DMS153 (cell line): Measurements from ENCODE around the gene RHOT2.
"Not testable (repeated sequence)": the region's sequence is repeated elsewhere in the genome, so short reads cannot be mapped to it uniquely, and the experiment has no call there.

Experiments
- DNase-seq: peaks from one replicate; lab custom pipeline; 2025; lab: John Stamatoyannopoulos, UW

RHOT2 gene

GRCh38 chr16:681746-682427 is 14.0 kb downstream of the RHOT2 start:
- no peak for DNase-seq

DNA sequence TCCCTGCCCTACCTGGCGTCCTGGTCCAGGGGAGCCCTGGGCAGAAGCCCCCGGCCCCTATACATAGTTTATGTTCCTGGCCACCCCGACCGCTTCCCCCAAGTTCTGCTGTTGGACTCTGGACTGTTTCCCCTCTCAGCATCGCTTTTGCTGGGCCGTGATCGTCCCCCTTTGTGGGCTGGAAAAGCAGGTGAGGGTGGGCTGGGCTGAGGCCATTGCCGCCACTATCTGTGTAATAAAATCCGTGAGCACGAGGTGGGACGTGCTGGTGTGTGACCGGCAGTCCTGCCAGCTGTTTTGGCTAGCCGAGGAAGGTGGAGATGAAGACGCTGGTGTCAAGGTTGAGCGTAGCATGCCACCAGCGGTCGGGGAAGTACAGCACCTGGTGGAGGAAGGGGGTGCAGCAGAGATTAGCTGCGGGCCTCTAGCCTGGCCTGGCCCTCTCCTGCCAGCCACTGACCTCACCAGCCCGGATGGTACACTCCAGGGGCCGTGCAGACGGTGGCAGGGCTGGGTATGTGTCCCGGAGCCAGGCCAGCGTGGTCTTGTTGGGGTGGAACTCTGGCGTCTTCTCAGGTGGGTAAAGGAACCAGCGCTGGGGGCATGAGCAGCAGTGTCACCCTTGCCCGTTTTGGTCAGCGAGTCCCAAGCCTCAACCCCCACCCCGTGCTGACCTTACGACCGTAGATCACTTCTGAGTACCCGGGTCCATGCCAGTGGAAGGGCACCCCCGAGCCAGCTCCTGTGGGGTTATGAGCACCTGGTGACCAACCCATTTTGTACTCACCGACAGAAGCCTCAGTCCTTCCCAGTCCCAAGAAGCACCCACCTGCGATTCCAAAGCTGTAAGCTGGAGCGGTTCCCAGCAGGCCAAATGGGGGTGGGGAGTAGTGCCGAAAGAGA is 14.8 kb downstream of the RHOT2 start:
- no peak for DNase-seq

DNA sequence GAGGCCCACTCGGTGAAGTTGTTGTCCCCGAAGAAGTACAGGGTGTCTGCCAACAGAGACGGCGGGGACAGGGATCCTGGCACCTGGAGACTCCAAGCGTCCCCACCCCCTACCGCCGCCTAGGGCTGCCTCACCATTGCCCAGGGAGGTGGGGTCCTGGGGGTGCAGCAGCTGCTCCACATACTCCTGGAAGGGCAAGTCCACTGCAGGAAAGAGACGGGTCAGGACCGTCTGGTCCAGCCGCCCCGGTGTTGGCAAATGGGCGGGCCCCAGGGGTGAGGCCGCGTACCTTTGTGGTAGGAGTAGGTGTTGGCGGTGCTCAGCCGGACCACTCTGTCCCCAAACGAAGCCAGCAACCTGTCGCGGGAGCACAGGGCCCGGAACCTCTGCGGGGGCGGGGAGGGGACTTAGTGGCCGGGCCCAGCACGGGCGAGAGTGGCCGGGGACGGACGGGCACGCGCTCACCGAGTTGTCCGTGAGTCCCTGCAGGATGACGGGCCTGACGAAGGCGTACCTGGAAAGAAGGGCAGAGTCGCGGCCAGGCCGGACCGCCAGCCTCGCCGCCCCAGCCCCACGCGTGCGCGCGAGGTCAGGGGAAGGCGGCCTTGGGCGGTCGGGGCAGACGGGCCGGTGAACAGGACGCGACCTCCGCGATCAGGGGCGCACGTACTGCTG is 15.6 kb downstream of the RHOT2 start:
- DNase-seq = no peak

GRCh38 chr16:684071-684794 is 16.3 kb downstream of the RHOT2 start, which contains the start of gene JMJD8:
TSS of gene JMJD8 (minus strand) at chr16:684334. CDS start at chr16:684319, 15 bp downstream.
- DNase-seq = peak; percentile 96

- peak; percentile 86 for DNase-seq
Measured at GRCh38 chr16:684961-685696, 17.2 kb downstream of the RHOT2 start.

GRCh38 chr16:685967-686366 is 18.0 kb downstream of the RHOT2 start:
- peak; percentile 49 for DNase-seq

GRCh38 chr16:686459-687260 is 18.7 kb downstream of the RHOT2 start:
- no peak for DNase-seq

DNA sequence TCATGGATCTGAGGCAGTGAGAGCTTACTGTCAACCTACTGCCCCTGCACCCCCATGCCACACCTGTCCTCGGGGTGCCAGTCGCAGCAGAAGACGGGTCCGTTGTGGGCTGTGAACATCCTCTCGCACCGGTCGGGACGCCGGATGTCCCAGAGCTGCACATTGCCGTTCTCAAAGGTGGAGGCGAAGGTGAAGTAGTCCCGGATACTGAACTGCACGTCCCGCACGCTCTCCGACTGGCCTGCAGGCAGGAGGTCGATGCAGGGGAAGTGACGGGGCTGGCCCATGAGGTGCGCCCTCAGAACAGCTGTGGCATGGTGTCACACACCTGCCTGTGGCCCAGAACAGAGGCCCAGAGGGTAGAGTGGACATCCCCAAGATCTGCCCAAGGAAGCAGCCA is 19.6 kb downstream of the RHOT2 start:
- no peak for DNase-seq

DNA sequence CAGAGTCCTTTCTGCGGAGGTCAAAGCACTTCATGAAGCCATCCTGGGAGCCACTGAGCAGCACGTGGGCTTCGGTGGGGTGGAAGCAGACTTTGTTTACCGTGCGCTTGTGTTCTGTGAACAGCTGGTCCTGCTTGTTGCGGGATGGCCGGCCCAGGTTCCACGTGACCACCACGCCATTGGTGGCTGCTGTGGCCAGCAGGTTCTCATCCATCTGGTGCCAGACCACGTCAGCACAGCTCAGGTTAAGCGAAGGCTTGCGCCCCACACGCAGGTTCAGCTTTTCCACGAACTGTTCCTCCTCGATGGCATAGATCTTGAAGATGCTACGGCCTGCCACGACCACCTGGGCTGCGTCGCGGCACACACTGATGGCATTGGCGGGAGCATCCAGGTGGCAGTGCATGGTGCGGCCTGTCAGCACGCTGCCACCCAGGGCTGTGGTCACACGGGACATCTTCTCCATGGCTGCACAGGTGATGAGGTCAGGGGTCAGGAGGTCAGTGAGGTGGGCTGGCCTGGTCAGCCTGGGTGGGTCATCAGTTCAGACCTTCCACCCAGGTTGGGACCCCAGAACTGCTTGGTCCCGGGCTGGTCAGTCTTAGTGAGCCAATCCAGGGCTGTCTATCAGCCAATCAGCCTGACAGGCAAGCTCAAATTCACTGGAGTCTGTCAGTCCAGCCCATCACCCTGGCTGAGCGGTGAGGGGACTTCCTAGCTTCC is 21.4 kb downstream of the RHOT2 start:
- DNase-seq = no peak

GRCh38 chr16:691242-691641 is 23.3 kb downstream of the RHOT2 start:
- not testable (repeated sequence) for DNase-seq

- DNase-seq = no peak
Measured at GRCh38 chr16:692356-693108, 24.6 kb downstream of the RHOT2 start.

GRCh38 chr16:693364-693763 is 25.4 kb downstream of the RHOT2 start:
- no peak for DNase-seq

GRCh38 chr16:693766-694165 is 25.8 kb downstream of the RHOT2 start:
- DNase-seq = no peak

DNA sequence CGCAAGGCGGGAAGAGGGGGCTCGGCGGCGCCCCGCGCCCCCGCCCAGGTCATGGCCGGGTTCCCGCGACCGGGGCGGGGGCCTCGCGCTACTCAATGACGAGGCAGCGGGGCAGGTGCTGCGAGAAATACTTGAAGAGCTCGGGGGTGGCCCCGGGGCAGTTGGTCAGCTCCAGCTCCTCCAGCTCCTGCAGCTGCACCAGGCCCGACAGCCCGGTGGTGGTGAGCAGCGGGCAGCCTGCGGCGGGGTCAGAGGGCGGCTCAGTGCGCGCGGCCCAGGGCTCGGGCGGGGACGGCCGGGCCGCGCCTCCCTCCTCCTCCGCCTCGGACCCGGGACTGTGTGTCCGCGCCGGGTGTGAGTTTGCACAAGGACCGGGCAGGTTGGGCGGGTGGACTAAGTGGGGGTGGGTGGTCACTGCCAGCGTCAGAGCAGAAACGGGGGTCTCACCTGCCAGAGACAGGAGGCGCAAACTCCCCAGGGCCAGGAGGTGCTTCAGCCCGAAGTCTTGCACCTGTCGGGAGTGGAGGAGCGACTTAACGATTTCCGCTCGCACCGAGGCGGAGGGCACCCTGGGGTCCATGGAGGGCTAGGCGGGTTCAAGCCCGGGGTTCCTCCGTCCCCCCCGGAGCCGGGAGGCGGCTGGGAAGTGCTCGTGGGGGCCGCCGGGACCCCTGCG is 26.4 kb downstream of the RHOT2 start:
- no peak for DNase-seq

GRCh38 chr16:694863-695354 is 27.0 kb downstream of the RHOT2 start:
- DNase-seq = no peak

DNA sequence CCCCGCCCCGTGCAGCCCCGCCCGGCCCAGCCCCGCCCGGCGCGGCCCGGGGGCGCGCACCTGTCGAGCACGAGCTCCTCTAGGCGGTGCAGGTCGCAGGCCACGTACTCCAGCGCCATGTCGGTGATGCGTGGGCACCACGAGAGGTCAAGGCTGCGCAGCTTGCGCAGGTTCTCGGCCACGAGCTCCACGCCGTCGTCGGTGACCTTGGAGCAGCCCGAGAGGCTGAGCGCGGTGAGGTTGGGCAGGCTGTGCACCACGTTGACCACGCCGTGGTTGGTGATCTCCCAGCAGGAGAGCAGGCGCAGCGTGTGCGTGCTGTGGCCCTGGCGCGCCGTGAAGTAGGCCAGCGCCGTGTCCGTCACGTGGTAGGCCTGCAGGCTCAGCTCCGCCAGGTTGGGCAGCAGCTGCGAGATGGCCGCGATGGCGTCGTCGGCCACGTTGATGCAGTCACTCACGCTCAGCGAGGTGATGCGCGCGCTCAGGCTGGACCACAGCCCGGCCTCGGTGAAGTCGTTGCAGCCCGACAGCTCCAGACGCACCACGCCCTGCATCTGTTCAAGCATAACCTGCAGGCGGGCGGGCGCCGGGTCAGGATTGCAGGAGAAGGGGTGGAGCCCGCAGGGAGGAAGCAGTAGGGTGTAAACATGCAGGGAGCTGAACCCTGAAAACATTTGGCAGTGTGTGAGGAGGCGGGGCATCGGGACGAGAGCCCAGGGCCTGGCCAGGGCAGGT is 27.6 kb downstream of the RHOT2 start:
- DNase-seq = peak; percentile 95

GRCh38 chr16:698911-699671 is 31.2 kb downstream of the RHOT2 start:
- no peak for DNase-seq
